IMR-90 (cell line): ENCODE data around the gene ETV6. TPM values are rescaled to one million over a fixed set of nuclear protein-coding genes. Genes with fewer than 3 reads are reported as not detected.

ENCODE experiments used
- ATAC-seq: fragments of 200-7000 bp; cut with Tn5 transposase; 2 replicates; pipeline ENCODE4 v1.9.1; 2020; ENCODE audit warnings: low read depth, mild to moderate bottlenecking, moderate library complexity
- BruUV-seq: library from RNA; stranded (reverse); fragments of 400-500 nt; replicated peaks from 2 replicates; lab custom pipeline; 2021; lab: Mats Ljungman, UMichigan
- CTCF ChIA-PET: fragments of 300-600 bp; formaldehyde crosslinking; extraction: SDS; loops from one replicate; lab custom pipeline; 2021; ENCODE audit warnings: antibody characterized with exemption; lab: Yijun Ruan, JAX
- POLR2A ChIA-PET: fragments of 300-600 bp; sonication (Branson Sonifier 250); formaldehyde crosslinking; loops from one replicate; lab custom pipeline; 2022; ENCODE audit warnings: antibody characterized with exemption; ENCODE audit not compliant: unreplicated experiment; lab: Charles Lee
- DNase-seq: peaks from one replicate; pipeline ENCODE4 v3.0.0; 2013
- H2AFZ ChIP-seq: replicated peaks from 2 replicates; pipeline ENCODE3; 2013; ENCODE audit warnings: low read length, mild to moderate bottlenecking; ENCODE audit not compliant: poor library complexity
- H2AK5ac ChIP-seq: 2 replicates; pipeline ENCODE4 v1.6.1; 2013; ENCODE audit warnings: low read depth, low read length, inconsistent platforms
- H2AK9ac ChIP-seq: replicated peaks from 2 replicates; pipeline ENCODE3; 2013; ENCODE audit warnings: mild to moderate bottlenecking, low read depth, low read length, moderate library complexity; ENCODE audit not compliant: poor library complexity
- H2BK120ac ChIP-seq: 2 replicates; pipeline ENCODE4 v1.6.1; 2013; ENCODE audit warnings: low read depth, low read length, inconsistent platforms
- H2BK15ac ChIP-seq: 3 replicates; pipeline ENCODE4 v1.6.1; 2013; ENCODE audit warnings: low read depth, low read length, inconsistent platforms
- H2BK20ac ChIP-seq: 2 replicates; pipeline ENCODE4 v1.6.1; 2013; ENCODE audit warnings: low read depth, mild to moderate bottlenecking, inconsistent platforms, low read length, moderate library complexity
- H2BK5ac ChIP-seq: 2 replicates; pipeline ENCODE4 v1.6.1; 2013; ENCODE audit warnings: mild to moderate bottlenecking, low read depth, low read length, inconsistent platforms; ENCODE audit not compliant: poor library complexity, severe bottlenecking
- H3K14ac ChIP-seq: replicated peaks from 2 replicates; pipeline ENCODE4 v1.6.1; 2013; ENCODE audit warnings: low read depth, low read length, inconsistent platforms
- H3K18ac ChIP-seq: 2 replicates; pipeline ENCODE4 v1.6.1; 2013; ENCODE audit warnings: low read depth, low read length, control low read depth
- H3K23ac ChIP-seq: 2 replicates; pipeline ENCODE4 v1.6.1; 2013; ENCODE audit warnings: low read depth, low read length, inconsistent platforms
- H3K27ac ChIP-seq: 2 replicates; pipeline ENCODE4 v1.5.1; 2013; ENCODE audit warnings: mild to moderate bottlenecking, control low read depth, low read length; ENCODE audit not compliant: insufficient read depth
- H3K27me3 ChIP-seq: 2 replicates; pipeline ENCODE4 v1.6.1; 2013; ENCODE audit warnings: low read length; ENCODE audit not compliant: control insufficient read depth, insufficient read depth
- H3K36me3 ChIP-seq: 2 replicates; pipeline ENCODE4 v1.6.1; 2013; ENCODE audit warnings: low read length, mixed read lengths; ENCODE audit not compliant: control insufficient read depth, insufficient read depth
- H3K4ac ChIP-seq: 2 replicates; pipeline ENCODE4 v1.6.1; 2013; ENCODE audit warnings: low read depth, low read length, inconsistent platforms
- H3K4me1 ChIP-seq: 2 replicates; pipeline ENCODE4 v1.6.1; 2013; ENCODE audit warnings: low read length, mixed read lengths; ENCODE audit not compliant: control insufficient read depth, insufficient read depth
- H3K4me2 ChIP-seq: 2 replicates; pipeline ENCODE4 v1.6.1; 2013; ENCODE audit warnings: low read depth, mild to moderate bottlenecking, control low read depth, low read length, moderate library complexity
- H3K4me3 ChIP-seq: 2 replicates; pipeline ENCODE4 v1.5.1; 2013; ENCODE audit warnings: low read depth, mild to moderate bottlenecking, control low read depth, low read length, moderate library complexity; ENCODE audit not compliant: insufficient read depth
- H3K56ac ChIP-seq: 2 replicates; pipeline ENCODE4 v1.6.1; 2013; ENCODE audit warnings: low read length, inconsistent platforms; ENCODE audit not compliant: insufficient read depth; ENCODE audit errors: extremely low read depth
- H3K79me1 ChIP-seq, 2 experiments: 2 replicates each; pipeline ENCODE4 v1.6.1; 2013; ENCODE audit warnings: low read length in 2 of 2, inconsistent platforms in 1 of 2, low read depth in 1 of 2
- H3K9ac ChIP-seq: 2 replicates; pipeline ENCODE4 v1.6.1; 2013; ENCODE audit warnings: low read depth, low read length, control low read depth
- H3K9me1 ChIP-seq: 2 replicates; pipeline ENCODE4 v1.6.1; 2013; ENCODE audit warnings: low read length, inconsistent platforms; ENCODE audit not compliant: insufficient read depth
- H3K9me3 ChIP-seq: 2 replicates; pipeline ENCODE4 v1.6.1; 2013; ENCODE audit warnings: low read length; ENCODE audit not compliant: control insufficient read depth, insufficient read depth
- H4K20me1 ChIP-seq: 2 replicates; pipeline ENCODE4 v1.6.1; 2013; ENCODE audit warnings: low read length, inconsistent platforms; ENCODE audit not compliant: insufficient read depth
- H4K5ac ChIP-seq: 2 replicates; pipeline ENCODE4 v1.6.1; 2013; ENCODE audit warnings: mild to moderate bottlenecking, low read depth, low read length, control low read depth
- H4K8ac ChIP-seq, 2 experiments: 2 replicates each; pipeline ENCODE4 v1.6.1; 2013; ENCODE audit warnings: low read depth in 2 of 2, low read length in 2 of 2, control low read depth in 1 of 2, inconsistent platforms in 1 of 2
- H4K91ac ChIP-seq: 2 replicates; pipeline ENCODE4 v1.6.1; 2013; ENCODE audit warnings: low read depth, low read length, inconsistent platforms; ENCODE audit not compliant: insufficient read depth
- BHLHE40 ChIP-seq: fragments of 150-350 bp; IDR thresholded peaks from 2 replicates; pipeline ENCODE4 v1.6.1; 2016; ENCODE audit warnings: mild to moderate bottlenecking, low read depth, low read length
- CEBPB ChIP-seq: IDR thresholded peaks from 2 replicates; pipeline ENCODE4 v1.6.1; 2012; ENCODE audit warnings: low read depth, low read length, improper control_type of control experiment
- CHD1 ChIP-seq: IDR thresholded peaks from 2 replicates; pipeline ENCODE4 v1.6.1; 2012; ENCODE audit warnings: low read depth, low read length, improper control_type of control experiment
- FOS ChIP-seq: fragments of 150-350 bp; IDR thresholded peaks from 2 replicates; pipeline ENCODE4 v1.6.1; 2016; ENCODE audit warnings: low read depth, low read length
- MAFK ChIP-seq: IDR thresholded peaks from 2 replicates; pipeline ENCODE4 v1.6.1; 2012; ENCODE audit warnings: low read depth, low read length, improper control_type of control experiment
- NFE2L2 ChIP-seq: fragments of 150-350 bp; IDR thresholded peaks from 2 replicates; pipeline ENCODE4 v1.6.1; 2016; ENCODE audit warnings: low read depth, mild to moderate bottlenecking, low read length
- POLR2A ChIP-seq: IDR thresholded peaks from 2 replicates; pipeline ENCODE4 v1.6.1; 2012; ENCODE audit warnings: mild to moderate bottlenecking, low read depth, low read length
- RAD21 ChIP-seq: IDR thresholded peaks from 2 replicates; pipeline ENCODE4 v1.6.1; 2012; ENCODE audit warnings: low read length, improper control_type of control experiment
- RCOR1 ChIP-seq: IDR thresholded peaks from 2 replicates; pipeline ENCODE4 v1.6.1; 2012; ENCODE audit warnings: mild to moderate bottlenecking, low read length, improper control_type of control experiment; ENCODE audit not compliant: insufficient replicate concordance
- SMC3 ChIP-seq: fragments of 150-350 bp; IDR thresholded peaks from 2 replicates; pipeline ENCODE4 v1.6.1; 2016; ENCODE audit warnings: low read depth, mild to moderate bottlenecking, antibody characterized with exemption, low read length, moderate library complexity
- WGBS, 2 experiments: methylation state at CpG; one replicate each; pipeline versions ENCODE4 v1.1.5 to v1.1.7; 2013; ENCODE audit warnings: missing lambda C conversion rate in 2 of 2; ENCODE audit not compliant: insufficient read length in 1 of 2; ENCODE audit errors: extremely low coverage in 2 of 2; 5-methylcytosine and 5-hydroxymethylcytosine counted together
- dilution Hi-C: fragments of 300-500 bp; cut with HindIII; formaldehyde crosslinking; loops from one replicate; pipeline ENCODE4 v1.14.3; 2018; ENCODE audit warnings: low sequenced_read_pairs; ENCODE audit not compliant: unreplicated experiment
- in situ Hi-C: fragments of 300-500 bp; cut with MboI; formaldehyde crosslinking; loops from 3 replicates; pipeline ENCODE4 v1.14.3; 2019; ENCODE audit warnings: low sequenced_read_pairs, inconsistent platforms, mixed read lengths
- intact Hi-C: fragments of 100-400 bp; cut with micrococcal nuclease; formaldehyde crosslinking; loops from 2 replicates; pipeline ENCODE4 v1.10.0; 2022
- polyA plus RNA-seq, 3 experiments: library from polyadenylated mRNA; depleted of rRNA; stranded (reverse); fragments of >200 nt; gene quantifications; 2 replicates each; pipeline ENCODE4 v1.2.3, GENCODE V29; 2012; ENCODE audit warnings: low replicate concordance in 1 of 3
- total RNA-seq: library from RNA; depleted of rRNA; stranded (reverse); fragments of >200 nt; gene quantifications from 2 replicates; pipeline ENCODE4 v1.2.3, GENCODE V29; 2012
- TF ChIP-seq, protein P1 (sequence below): conservative IDR thresholded peaks from 2 replicates; pipeline ENCODE4 v1.5.1; 2012; ENCODE audit warnings: mild to moderate bottlenecking, low read depth, low read length, improper control_type of control experiment
- TF ChIP-seq, protein P2 (sequence below): fragments of 150-350 bp; IDR thresholded peaks from 2 replicates; pipeline ENCODE4 v1.6.1; 2016; ENCODE audit warnings: low read depth, mild to moderate bottlenecking, low read length, moderate library complexity, borderline replicate concordance
- TF ChIP-seq, protein P3 (sequence below): fragments of 150-350 bp; IDR thresholded peaks from 2 replicates; pipeline ENCODE4 v1.6.1; 2017; ENCODE audit warnings: mild to moderate bottlenecking, antibody characterized with exemption, low read length, low read depth

The ETV6 gene
- total and polyA plus RNA-seq, 2 of the 4 experiments (the other 2 are of a cell fraction): 8.4 to 9.9 TPM

DNA sequence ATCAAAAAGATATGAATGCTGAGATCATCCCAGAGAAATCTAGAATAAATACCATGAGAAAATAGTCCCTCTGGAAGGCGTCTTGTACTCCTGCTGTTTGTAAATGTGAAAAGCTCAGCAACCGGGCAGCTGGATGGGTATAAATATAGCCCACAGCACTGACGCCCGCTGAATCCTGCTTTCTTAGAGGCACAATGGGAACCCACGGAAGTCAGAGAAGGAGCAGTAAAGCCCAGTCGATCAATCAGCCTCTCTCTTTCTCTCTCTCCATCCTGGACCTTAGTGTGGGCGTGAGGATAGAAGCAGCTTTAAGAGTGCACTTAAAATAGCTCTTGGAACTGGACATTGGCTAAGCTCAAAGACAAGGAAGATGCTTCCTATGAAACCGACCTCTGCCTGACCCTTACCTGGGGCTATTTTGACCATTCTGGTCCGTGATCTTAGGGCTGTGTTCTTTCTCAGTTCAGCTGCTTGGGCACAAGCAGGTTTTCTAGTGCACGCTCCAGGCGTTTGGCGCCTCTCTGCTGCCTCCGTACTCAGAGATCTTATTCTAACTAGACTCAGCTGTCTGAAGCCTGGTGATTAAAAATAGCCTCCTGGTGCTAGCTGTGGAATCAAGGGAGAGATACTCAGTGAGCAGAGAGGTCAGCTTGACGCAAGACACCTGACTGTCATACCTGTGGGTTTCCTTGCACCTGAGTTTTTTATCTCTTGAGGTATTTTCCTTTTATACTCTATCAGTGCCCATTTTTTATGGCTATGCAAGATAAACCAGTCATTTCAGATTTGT, 144.6 kb downstream of the ETV6 start:
- H4K91ac ChIP-seq: peak overlapping the region; percentile 81; the same call in 1 of the 2 replicates
- H3K4me2 ChIP-seq: peak overlapping the region; percentile 38; the same call in 1 of the 2 replicates
- no peak overlapping the region for H2AFZ ChIP-seq
- in situ Hi-C loops: no loop called here
- peak overlapping the region; percentile 62; the same call in 1 of the 2 replicates for H3K23ac ChIP-seq
- H3K4ac ChIP-seq: peak overlapping the region; percentile 25
- peak overlapping the region; percentile 33; the same call in 1 of the 2 replicates for H3K18ac ChIP-seq
- H4K5ac ChIP-seq: peak overlapping the region; percentile 46
- DNase-seq (peak; percentile 54), ATAC-seq (no peak; the same call in 1 of the 2 replicates)
- peak overlapping the region; percentile 90 for H2AK5ac ChIP-seq
- H3K9me1 ChIP-seq: peaks cover 41% of the 10 kb centered on the region
- H3K9me3 ChIP-seq: no peaks in the 10 kb centered on the region
- H3K4me3 ChIP-seq: no peak overlapping the region
- POLR2A ChIA-PET: interaction anchor here (1.0 kb wide), 1 partner anchor 145 kb away, joined by 3 read pairs; the partner anchor contains the start of gene ETV6
- intact Hi-C loops: no loop called here
- peak overlapping the region; percentile 93 for H2BK5ac ChIP-seq
- peaks cover 40% of the 10 kb centered on the region for H3K4me1 ChIP-seq
- 0 out of 2 replicates have a peak overlapping the region, but pooled peaks have one; percentile 5 for H3K14ac ChIP-seq
- peaks cover 1% of the 10 kb centered on the region; the same call in 1 of the 2 replicates for H3K36me3 ChIP-seq
- H4K20me1 ChIP-seq: peaks cover 3% of the 10 kb centered on the region; the same call in 1 of the 2 replicates
- H3K27ac ChIP-seq: peak overlapping the region; percentile 39; the same call in 1 of the 2 replicates
- peak overlapping the region; percentile 55 for H2BK120ac ChIP-seq
- peak overlapping the region; percentile 59 to 88; a peak in 3 of 4 replicates for H4K8ac ChIP-seq
- peak overlapping the region; percentile 86; the same call in 2 of the 3 replicates for H2BK15ac ChIP-seq
- no TSS peak for BruUV-seq
- no peaks in the 10 kb centered on the region for H3K27me3 ChIP-seq
- H2AK9ac ChIP-seq: no peak overlapping the region
- dilution Hi-C loops: no loop called here
- WGBS, 2 experiments: 89% methylated on average over 3 of the region's 14 CpGs; no CpG with 5 or more reads in 1 of the 2 experiments
- peak overlapping the region; percentile 18; the same call in 1 of the 2 replicates for H3K56ac ChIP-seq
- CTCF ChIA-PET: interaction anchor here (0.6 to 0.9 kb wide), 4 partner anchors 60 to 502 kb away, joined by 3 to 5 read pairs (median 4); no protein-coding TSS in a partner anchor
- H2BK20ac ChIP-seq: 0 out of 2 replicates have a peak overlapping the region, but pooled peaks have one; percentile 2
- peak overlapping the region; percentile 2; the same call in 1 of the 2 replicates for H3K9ac ChIP-seq
- peaks cover 33 to 72% of the 10 kb centered on the region in 2 experiments for H3K79me1 ChIP-seq
- TF ChIP-seq SMC3 (no peak), RAD21 (no peak), CEBPB (no peak), BHLHE40 (no peak), RCOR1 (no peak), MAFK (no peak), POLR2A (no peak), NFE2L2 (no peak), CHD1 (no peak), FOS (no peak)
- TF ChIP-seq, protein P1, sequence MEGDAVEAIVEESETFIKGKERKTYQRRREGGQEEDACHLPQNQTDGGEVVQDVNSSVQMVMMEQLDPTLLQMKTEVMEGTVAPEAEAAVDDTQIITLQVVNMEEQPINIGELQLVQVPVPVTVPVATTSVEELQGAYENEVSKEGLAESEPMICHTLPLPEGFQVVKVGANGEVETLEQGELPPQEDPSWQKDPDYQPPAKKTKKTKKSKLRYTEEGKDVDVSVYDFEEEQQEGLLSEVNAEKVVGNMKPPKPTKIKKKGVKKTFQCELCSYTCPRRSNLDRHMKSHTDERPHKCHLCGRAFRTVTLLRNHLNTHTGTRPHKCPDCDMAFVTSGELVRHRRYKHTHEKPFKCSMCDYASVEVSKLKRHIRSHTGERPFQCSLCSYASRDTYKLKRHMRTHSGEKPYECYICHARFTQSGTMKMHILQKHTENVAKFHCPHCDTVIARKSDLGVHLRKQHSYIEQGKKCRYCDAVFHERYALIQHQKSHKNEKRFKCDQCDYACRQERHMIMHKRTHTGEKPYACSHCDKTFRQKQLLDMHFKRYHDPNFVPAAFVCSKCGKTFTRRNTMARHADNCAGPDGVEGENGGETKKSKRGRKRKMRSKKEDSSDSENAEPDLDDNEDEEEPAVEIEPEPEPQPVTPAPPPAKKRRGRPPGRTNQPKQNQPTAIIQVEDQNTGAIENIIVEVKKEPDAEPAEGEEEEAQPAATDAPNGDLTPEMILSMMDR: no peak
- TF ChIP-seq, protein P2, sequence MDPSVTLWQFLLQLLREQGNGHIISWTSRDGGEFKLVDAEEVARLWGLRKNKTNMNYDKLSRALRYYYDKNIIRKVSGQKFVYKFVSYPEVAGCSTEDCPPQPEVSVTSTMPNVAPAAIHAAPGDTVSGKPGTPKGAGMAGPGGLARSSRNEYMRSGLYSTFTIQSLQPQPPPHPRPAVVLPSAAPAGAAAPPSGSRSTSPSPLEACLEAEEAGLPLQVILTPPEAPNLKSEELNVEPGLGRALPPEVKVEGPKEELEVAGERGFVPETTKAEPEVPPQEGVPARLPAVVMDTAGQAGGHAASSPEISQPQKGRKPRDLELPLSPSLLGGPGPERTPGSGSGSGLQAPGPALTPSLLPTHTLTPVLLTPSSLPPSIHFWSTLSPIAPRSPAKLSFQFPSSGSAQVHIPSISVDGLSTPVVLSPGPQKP: no peak
- TF ChIP-seq, protein P3, sequence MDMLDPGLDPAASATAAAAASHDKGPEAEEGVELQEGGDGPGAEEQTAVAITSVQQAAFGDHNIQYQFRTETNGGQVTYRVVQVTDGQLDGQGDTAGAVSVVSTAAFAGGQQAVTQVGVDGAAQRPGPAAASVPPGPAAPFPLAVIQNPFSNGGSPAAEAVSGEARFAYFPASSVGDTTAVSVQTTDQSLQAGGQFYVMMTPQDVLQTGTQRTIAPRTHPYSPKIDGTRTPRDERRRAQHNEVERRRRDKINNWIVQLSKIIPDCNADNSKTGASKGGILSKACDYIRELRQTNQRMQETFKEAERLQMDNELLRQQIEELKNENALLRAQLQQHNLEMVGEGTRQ: no peak
